ENCODE results near the gene PTGIS.

The PTGIS gene

GRCh38 chr20:49529470-49529869, 38.5 kb downstream of the PTGIS start:
- no peak for DNase-seq (ENCODE audit: low spot score)

- no peak for DNase-seq (ENCODE audit: low spot score)
Observed at GRCh38 chr20:49526568-49526967, 41.4 kb downstream of the PTGIS start.

GRCh38 chr20:49526056-49526455, 41.9 kb downstream of the PTGIS start:
- no peak for DNase-seq (ENCODE audit: low spot score)

GRCh38 chr20:49523767-49524360, 44.1 kb downstream of the PTGIS start:
- DNase-seq (ENCODE audit: low spot score): no peak

GRCh38 chr20:49521356-49521755, 46.6 kb downstream of the PTGIS start:
- DNase-seq (ENCODE audit: low spot score): no peak

- no peak for DNase-seq (ENCODE audit: low spot score)
Observed at GRCh38 chr20:49519777-49520359, 48.1 kb downstream of the PTGIS start.

GRCh38 chr20:49519212-49519712, 48.7 kb downstream of the PTGIS start:
- DNase-seq (ENCODE audit: low spot score): no peak

- DNase-seq (ENCODE audit: low spot score): no peak
Observed at GRCh38 chr20:49518576-49518975, 49.4 kb downstream of the PTGIS start.

GRCh38 chr20:49517805-49518100, 50.2 kb downstream of the PTGIS start:
- DNase-seq (ENCODE audit: low spot score): no peak

- DNase-seq (ENCODE audit: low spot score): no peak
Observed at GRCh38 chr20:49516916-49517804, 50.8 kb downstream of the PTGIS start.

GRCh38 chr20:49515586-49515985, 52.4 kb downstream of the PTGIS start:
- DNase-seq (ENCODE audit: low spot score): no peak

- no peak for DNase-seq (ENCODE audit: low spot score)
Observed at GRCh38 chr20:49513517-49513916, 54.4 kb downstream of the PTGIS start.

- DNase-seq (ENCODE audit: low spot score): no peak
Observed at GRCh38 chr20:49513009-49513408, 54.9 kb downstream of the PTGIS start.

- DNase-seq (ENCODE audit: low spot score): no peak
Observed at GRCh38 chr20:49511788-49512525, 56.0 kb downstream of the PTGIS start.

- DNase-seq (ENCODE audit: low spot score): peak; percentile 92
Observed at GRCh38 chr20:49510562-49511122, 57.3 kb downstream of the PTGIS start.

GRCh38 chr20:49508435-49509199, 59.3 kb downstream of the PTGIS start:
- peak; percentile 61 for DNase-seq (ENCODE audit: low spot score)

GRCh38 chr20:49507741-49508434, 60.0 kb downstream of the PTGIS start:
- no peak for DNase-seq (ENCODE audit: low spot score)

GRCh38 chr20:49505518-49505917, 62.4 kb downstream of the PTGIS start:
- peak; percentile 41 for DNase-seq (ENCODE audit: low spot score)

GRCh38 chr20:49503176-49503575, 64.8 kb downstream of the PTGIS start:
- DNase-seq (ENCODE audit: low spot score): no peak

- no peak for DNase-seq (ENCODE audit: low spot score)
Observed at GRCh38 chr20:49501917-49502316, 66.0 kb downstream of the PTGIS start.

- no peak for DNase-seq (ENCODE audit: low spot score)
Observed at GRCh38 chr20:49497398-49497669, 70.6 kb downstream of the PTGIS start.
